Measurements from ENCODE around the gene C9orf153. TPM values are rescaled to one million over a fixed set of nuclear protein-coding genes. Genes with fewer than 3 reads are reported as not detected.

The C9orf153 gene
- total and polyA plus RNA-seq, 2 donors (not counting 1 experiment from before 2014, with no cell fraction given), result 0.67 TPM; not detected in 1

DNA sequence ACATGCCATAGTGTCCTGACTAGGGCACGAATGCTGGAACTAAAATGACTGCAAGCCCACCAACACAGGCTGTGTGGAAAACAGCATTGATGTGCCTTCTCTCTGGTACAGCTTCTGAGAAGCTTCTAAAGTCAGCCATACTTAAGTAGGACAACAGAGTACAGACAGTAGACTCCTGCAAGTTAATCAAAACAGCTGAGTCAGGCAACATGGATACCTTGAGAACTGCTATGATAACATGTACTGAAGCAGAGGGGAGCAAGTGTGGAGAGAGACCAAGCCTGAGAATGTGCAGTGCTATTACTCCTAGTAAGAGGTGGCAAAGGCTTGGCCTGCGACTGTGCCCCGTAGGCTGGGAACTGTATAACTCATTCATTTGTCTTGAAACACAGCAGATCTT is 20.4 kb upstream of the C9orf153 start:
- Histone ChIP-seq H3K4me3 (ENCODE audit: control extremely low read depth in 1 of 5, extremely low read depth in 1 of 5, insufficient read depth in 1 of 5, low read depth in 2 of 5, low read length in 4 of 5) (no peak overlapping the region), H3K27ac (ENCODE audit: low read length in 2 of 2) (no peak overlapping the region), H3K4me1 (ENCODE audit: control insufficient read depth in 2 of 2, insufficient read depth in 2 of 2, low read length in 2 of 2) (peaks cover 11 to 14% of the 10 kb centered on the region in 2 donors), H4K20me1 (ENCODE audit: control insufficient read depth, insufficient read depth, low read length, poor library complexity, severe bottlenecking) (peaks cover 43% of the 10 kb centered on the region), H3K79me2 (ENCODE audit: control insufficient read depth, insufficient read depth, low read length) (peaks cover 44% of the 10 kb centered on the region), H3K27me3 (replicated peaks in 1 of 4; ENCODE audit: control extremely low read depth in 1 of 4, control insufficient read depth in 3 of 4, insufficient read depth in 4 of 4, low read length in 3 of 4) (no peaks in the 10 kb centered on the region), H3K4me2 (replicated peaks; ENCODE audit: low read depth, low read length, poor library complexity, severe bottlenecking) (no peak overlapping the region), H2AFZ (ENCODE audit: insufficient read depth, low read depth, low read length, poor library complexity, severe bottlenecking) (no peak overlapping the region), H3K36me3 (replicated peaks in 1 of 2; ENCODE audit: control extremely low read depth in 1 of 2, control insufficient read depth in 1 of 2, extremely low read depth in 1 of 2, insufficient read depth in 2 of 2, low read length in 1 of 2) (peaks cover 0 to 2% of the 10 kb centered on the region in 2 experiments), H3K9me3 (ENCODE audit: control extremely low read depth in 1 of 3, control insufficient read depth in 2 of 3, insufficient read depth in 1 of 3, low read length in 2 of 3) (no peaks in the 10 kb centered on the region), H3K9ac (ENCODE audit: low read length) (no peak overlapping the region)
- intact Hi-C loops (cut with micrococcal nuclease), result loop anchor here (5.0 kb wide), 1 partner anchor 473 kb away; no protein-coding TSS in a partner anchor
- DNase-seq, result no peak
- ChIA-PET CTCF (no interaction called here), POLR2A (no interaction called here)
- H3K4me1 Mint-ChIP-seq, result peaks cover 27% of the 10 kb centered on the region
- peak overlapping the region; percentile 58 for H3K4me3 Mint-ChIP-seq
- H3K9me3 Mint-ChIP-seq (ENCODE audit: insufficient read depth), result no peaks in the 10 kb centered on the region
- 100% methylated on average over 2 of the region's 3 CpGs for WGBS (ENCODE audit: insufficient coverage)
- no peaks in the 10 kb centered on the region for H3K27me3 Mint-ChIP-seq
- no peak for TF ChIP-seq EZH2 (IDR thresholded peaks at IDR 0.05; ENCODE audit: borderline replicate concordance, insufficient read depth, low read depth, low read length, poor library complexity, severe bottlenecking)
- TF ChIP-seq, protein P1, sequence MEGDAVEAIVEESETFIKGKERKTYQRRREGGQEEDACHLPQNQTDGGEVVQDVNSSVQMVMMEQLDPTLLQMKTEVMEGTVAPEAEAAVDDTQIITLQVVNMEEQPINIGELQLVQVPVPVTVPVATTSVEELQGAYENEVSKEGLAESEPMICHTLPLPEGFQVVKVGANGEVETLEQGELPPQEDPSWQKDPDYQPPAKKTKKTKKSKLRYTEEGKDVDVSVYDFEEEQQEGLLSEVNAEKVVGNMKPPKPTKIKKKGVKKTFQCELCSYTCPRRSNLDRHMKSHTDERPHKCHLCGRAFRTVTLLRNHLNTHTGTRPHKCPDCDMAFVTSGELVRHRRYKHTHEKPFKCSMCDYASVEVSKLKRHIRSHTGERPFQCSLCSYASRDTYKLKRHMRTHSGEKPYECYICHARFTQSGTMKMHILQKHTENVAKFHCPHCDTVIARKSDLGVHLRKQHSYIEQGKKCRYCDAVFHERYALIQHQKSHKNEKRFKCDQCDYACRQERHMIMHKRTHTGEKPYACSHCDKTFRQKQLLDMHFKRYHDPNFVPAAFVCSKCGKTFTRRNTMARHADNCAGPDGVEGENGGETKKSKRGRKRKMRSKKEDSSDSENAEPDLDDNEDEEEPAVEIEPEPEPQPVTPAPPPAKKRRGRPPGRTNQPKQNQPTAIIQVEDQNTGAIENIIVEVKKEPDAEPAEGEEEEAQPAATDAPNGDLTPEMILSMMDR (IDR thresholded peaks at IDR 0.05), result no peak
- H3K27ac Mint-ChIP-seq, result peak overlapping the region; percentile 64
- no peak for ATAC-seq (ENCODE audit: low read depth)

GRCh38 chr9:86277072-86277471 is 17.6 kb upstream of the C9orf153 start:
- peaks cover 7 to 10% of the 10 kb centered on the region in 2 experiments for H3K36me3 ChIP-seq (replicated peaks in 1 of 2; ENCODE audit: control extremely low read depth in 1 of 2, control insufficient read depth in 1 of 2, extremely low read depth in 1 of 2, insufficient read depth in 2 of 2, low read length in 1 of 2)
- H3K4me3 ChIP-seq (ENCODE audit: control extremely low read depth in 1 of 5, extremely low read depth in 1 of 5, insufficient read depth in 1 of 5, low read depth in 2 of 5, low read length in 4 of 5), result no peak overlapping the region
- H3K4me2 ChIP-seq (replicated peaks; ENCODE audit: low read depth, low read length, poor library complexity, severe bottlenecking), result no peak overlapping the region
- H2AFZ ChIP-seq (ENCODE audit: insufficient read depth, low read depth, low read length, poor library complexity, severe bottlenecking), result no peak overlapping the region
- H3K27me3 ChIP-seq (replicated peaks in 1 of 4; ENCODE audit: control extremely low read depth in 1 of 4, control insufficient read depth in 3 of 4, insufficient read depth in 4 of 4, low read length in 3 of 4), result no peaks in the 10 kb centered on the region
- Mint-ChIP-seq H3K27ac (no peak overlapping the region), H3K9me3 (ENCODE audit: insufficient read depth) (no peaks in the 10 kb centered on the region), H3K4me1 (peaks cover 18% of the 10 kb centered on the region), H3K4me3 (no peak overlapping the region), H3K27me3 (no peaks in the 10 kb centered on the region)
- DNase-seq (no peak), ATAC-seq (ENCODE audit: low read depth) (no peak)
- CTCF ChIA-PET, result no interaction called here
- H4K20me1 ChIP-seq (ENCODE audit: control insufficient read depth, insufficient read depth, low read length, poor library complexity, severe bottlenecking), result peaks cover 43% of the 10 kb centered on the region
- POLR2A ChIA-PET, result no interaction called here
- no peaks in the 10 kb centered on the region for H3K9me3 ChIP-seq (ENCODE audit: control extremely low read depth in 1 of 3, control insufficient read depth in 2 of 3, insufficient read depth in 1 of 3, low read length in 2 of 3)
- intact Hi-C loops (cut with micrococcal nuclease), result no loop called here
- no CpG with 5 or more reads among the region's 1 CpG for WGBS (ENCODE audit: insufficient coverage)
- H3K27ac ChIP-seq (ENCODE audit: low read length in 2 of 2), result no peak overlapping the region
- H3K79me2 ChIP-seq (ENCODE audit: control insufficient read depth, insufficient read depth, low read length), result peaks cover 44% of the 10 kb centered on the region
- no peak overlapping the region for H3K9ac ChIP-seq (ENCODE audit: low read length)
- H3K4me1 ChIP-seq (ENCODE audit: control insufficient read depth in 2 of 2, insufficient read depth in 2 of 2, low read length in 2 of 2), result peaks cover 5 to 6% of the 10 kb centered on the region in 2 donors
- TF ChIP-seq, protein P1 (IDR thresholded peaks at IDR 0.05), result no peak
- TF ChIP-seq EZH2 (IDR thresholded peaks at IDR 0.05; ENCODE audit: borderline replicate concordance, insufficient read depth, low read depth, low read length, poor library complexity, severe bottlenecking), result no peak
